HG02759 (cell line): Measurements from ENCODE around the gene RIC8A.

ENCODE experiments used
- ATAC-seq: cut with Tn5 transposase; IDR thresholded peaks from one replicate; pipeline ENCODE4 v1.9.1; 2021; ENCODE audit warnings: mild to moderate bottlenecking, moderate library complexity; ENCODE audit not compliant: unreplicated experiment

Gene RIC8A

GRCh38 chr11:203945-204586, 3.4 kb upstream of the RIC8A start:
- ATAC-seq, result no peak

GRCh38 chr11:204587-205109, 2.9 kb upstream of the RIC8A start:
- no peak for ATAC-seq

- ATAC-seq, result no peak
Measured at GRCh38 chr11:205221-206001, 2.1 kb upstream of the RIC8A start.

- ATAC-seq, result no peak
Measured at GRCh38 chr11:206002-206384, 1.5 kb upstream of the RIC8A start.

- ATAC-seq, result no peak
Measured at GRCh38 chr11:206526-207207, 841 bp upstream of the RIC8A start.

GRCh38 chr11:207863-208180, 314 bp downstream of the RIC8A start:
- no peak for ATAC-seq

GRCh38 chr11:208181-208916, 841 bp downstream of the RIC8A start:
- peak; percentile 50 for ATAC-seq

GRCh38 chr11:208917-209260, 1.4 kb downstream of the RIC8A start:
- ATAC-seq, result peak; percentile 1

- ATAC-seq, result no peak
Measured at GRCh38 chr11:209275-210121, 2.0 kb downstream of the RIC8A start.

- no peak for ATAC-seq
Measured at GRCh38 chr11:210122-210802, 2.8 kb downstream of the RIC8A start.

- no peak for ATAC-seq
Measured at GRCh38 chr11:210803-211180, 3.3 kb downstream of the RIC8A start.

GRCh38 chr11:211295-211694, 3.8 kb downstream of the RIC8A start:
- ATAC-seq, result no peak

- no peak for ATAC-seq
Measured at GRCh38 chr11:211741-212140, 4.2 kb downstream of the RIC8A start.

- no peak for ATAC-seq
Measured at GRCh38 chr11:212150-213100, 4.9 kb downstream of the RIC8A start.

- no peak for ATAC-seq
Measured at GRCh38 chr11:213111-213510, 5.6 kb downstream of the RIC8A start.

- no peak for ATAC-seq
Measured at GRCh38 chr11:214083-214482, 6.6 kb downstream of the RIC8A start.

GRCh38 chr11:215581-216037, 8.1 kb downstream of the RIC8A start:
- ATAC-seq, result no peak

- no peak for ATAC-seq
Measured at GRCh38 chr11:216081-216974, 8.8 kb downstream of the RIC8A start.
